ENCODE data around the gene RASAL3.
"Not testable (repeated sequence)": the region's sequence is repeated elsewhere in the genome, so short reads cannot be mapped to it uniquely, and the experiment has no call there.

The RASAL3 gene

GRCh38 chr19:15418231-15418578, 46.1 kb downstream of the RASAL3 start:
- Histone ChIP-seq H3K36me3 (ENCODE audit: insufficient read depth, low read length) (peaks cover 13% of the 10 kb centered on the region; the same call in 1 of the 2 replicates), H2AFZ (ENCODE audit: low read length) (peak overlapping the region; percentile 50; the same call in 1 of the 2 replicates), H3K79me2 (ENCODE audit: insufficient read depth, low read length) (peaks cover 55% of the 10 kb centered on the region)

GRCh38 chr19:15417699-15418098, 46.6 kb downstream of the RASAL3 start:
- Histone ChIP-seq H3F3A (ENCODE audit: low read depth) (no peaks in the 10 kb centered on the region), H3K4me2 (ENCODE audit: low read depth, low read length, poor library complexity, severe bottlenecking) (peak overlapping the region; percentile 97), H3K9me3 (ENCODE audit: insufficient read depth, low read depth, low read length) (no peaks in the 10 kb centered on the region), H3K4me1 (ENCODE audit: insufficient read depth, low read length, poor library complexity, severe bottlenecking) (peaks cover 39% of the 10 kb centered on the region), H3K9me2 (replicated peaks; ENCODE audit: low read depth, low read length) (no peaks in the 10 kb centered on the region), H3K9ac (ENCODE audit: low read depth, low read length, poor library complexity, severe bottlenecking) (peak overlapping the region; percentile 98), H3K36me3 (ENCODE audit: insufficient read depth, low read length) (peaks cover 9% of the 10 kb centered on the region; the same call in 1 of the 2 replicates), H2AFZ (ENCODE audit: low read length) (no peak overlapping the region), H3K79me2 (ENCODE audit: insufficient read depth, low read length) (peaks cover 60% of the 10 kb centered on the region), H4K20me1 (ENCODE audit: insufficient read depth, low read length, poor library complexity, severe bottlenecking) (peaks cover 53% of the 10 kb centered on the region), H3K4me3 (ENCODE audit: low read length, poor library complexity, severe bottlenecking) (peak overlapping the region; percentile 99), H3K27me3 (ENCODE audit: insufficient read depth, low read length, poor library complexity, severe bottlenecking) (peaks cover 4% of the 10 kb centered on the region)
- TF ChIP-seq EZH2phosphoT487 (IDR thresholded peaks at IDR 0.05; ENCODE audit: borderline replicate concordance) (no peak), CTCF (conservative IDR thresholded peaks at IDR 0.05; ENCODE audit: low read length) (no peak)

More at GRCh38 chr19:15418231-15418578, 46.1 kb downstream of the RASAL3 start:
- Histone ChIP-seq H3K9ac (ENCODE audit: low read depth, low read length, poor library complexity, severe bottlenecking) (peak overlapping the region; percentile 98), H3K4me1 (ENCODE audit: insufficient read depth, low read length, poor library complexity, severe bottlenecking) (peaks cover 34% of the 10 kb centered on the region), H3K9me3 (ENCODE audit: insufficient read depth, low read depth, low read length) (no peaks in the 10 kb centered on the region), H3K4me2 (ENCODE audit: low read depth, low read length, poor library complexity, severe bottlenecking) (peak overlapping the region; percentile 97), H3F3A (ENCODE audit: low read depth) (no peaks in the 10 kb centered on the region), H3K27me3 (ENCODE audit: insufficient read depth, low read length, poor library complexity, severe bottlenecking) (peaks cover 4% of the 10 kb centered on the region), H3K9me2 (replicated peaks; ENCODE audit: low read depth, low read length) (no peaks in the 10 kb centered on the region), H3K4me3 (ENCODE audit: low read length, poor library complexity, severe bottlenecking) (peak overlapping the region; percentile 99), H4K20me1 (ENCODE audit: insufficient read depth, low read length, poor library complexity, severe bottlenecking) (peaks cover 48% of the 10 kb centered on the region)
- no peak for TF ChIP-seq CTCF (conservative IDR thresholded peaks at IDR 0.05; ENCODE audit: low read length)
- no peak for TF ChIP-seq EZH2phosphoT487 (IDR thresholded peaks at IDR 0.05; ENCODE audit: borderline replicate concordance)

- Histone ChIP-seq H3K79me2 (ENCODE audit: insufficient read depth, low read length) (peaks cover 100% of the 10 kb centered on the region), H3K4me2 (ENCODE audit: low read depth, low read length, poor library complexity, severe bottlenecking) (peak overlapping the region; percentile 59), H3F3A (ENCODE audit: low read depth) (no peaks in the 10 kb centered on the region), H3K9me2 (replicated peaks; ENCODE audit: low read depth, low read length) (no peaks in the 10 kb centered on the region), H3K4me3 (ENCODE audit: low read length, poor library complexity, severe bottlenecking) (peak overlapping the region; percentile 53), H4K20me1 (ENCODE audit: insufficient read depth, low read length, poor library complexity, severe bottlenecking) (peaks cover 85% of the 10 kb centered on the region), H3K9ac (ENCODE audit: low read depth, low read length, poor library complexity, severe bottlenecking) (peak overlapping the region; percentile 19), H3K27me3 (ENCODE audit: insufficient read depth, low read length, poor library complexity, severe bottlenecking) (no peaks in the 10 kb centered on the region), H3K36me3 (ENCODE audit: insufficient read depth, low read length) (peaks cover 21% of the 10 kb centered on the region; the same call in 1 of the 2 replicates), H3K4me1 (ENCODE audit: insufficient read depth, low read length, poor library complexity, severe bottlenecking) (peaks cover 45% of the 10 kb centered on the region), H2AFZ (ENCODE audit: low read length) (no peak overlapping the region), H3K9me3 (ENCODE audit: insufficient read depth, low read depth, low read length) (no peaks in the 10 kb centered on the region)
- TF ChIP-seq CTCF (conservative IDR thresholded peaks at IDR 0.05; ENCODE audit: low read length) = peak; percentile 27; the same call in 1 of the 2 replicates
- no peak for TF ChIP-seq EZH2phosphoT487 (IDR thresholded peaks at IDR 0.05; ENCODE audit: borderline replicate concordance)
Measured at GRCh38 chr19:15412832-15413231, 51.5 kb downstream of the RASAL3 start.

GRCh38 chr19:15411351-15411750, 53.0 kb downstream of the RASAL3 start:
- Histone ChIP-seq H3K36me3 (ENCODE audit: insufficient read depth, low read length) (peaks cover 26% of the 10 kb centered on the region; the same call in 1 of the 2 replicates), H3K4me1 (ENCODE audit: insufficient read depth, low read length, poor library complexity, severe bottlenecking) (peaks cover 36% of the 10 kb centered on the region), H3K9ac (ENCODE audit: low read depth, low read length, poor library complexity, severe bottlenecking) (peak overlapping the region; percentile 7), H3K79me2 (ENCODE audit: insufficient read depth, low read length) (peaks cover 100% of the 10 kb centered on the region), H3K4me2 (ENCODE audit: low read depth, low read length, poor library complexity, severe bottlenecking) (peak overlapping the region; percentile 4), H4K20me1 (ENCODE audit: insufficient read depth, low read length, poor library complexity, severe bottlenecking) (peaks cover 84% of the 10 kb centered on the region)
- not testable (repeated sequence) for H3F3A ChIP-seq (ENCODE audit: low read depth); H2AFZ ChIP-seq (ENCODE audit: low read length); H3K4me3 ChIP-seq (ENCODE audit: low read length, poor library complexity, severe bottlenecking); H3K9me2 ChIP-seq (replicated peaks; ENCODE audit: low read depth, low read length); H3K27me3 ChIP-seq (ENCODE audit: insufficient read depth, low read length, poor library complexity, severe bottlenecking); H3K9me3 ChIP-seq (ENCODE audit: insufficient read depth, low read depth, low read length)
